ENCODE data around the gene RNF135.
"Not testable (repeated sequence)": the region's sequence is repeated elsewhere in the genome, so short reads cannot be mapped to it uniquely, and the experiment has no call there.

RNF135 gene

GRCh38 chr17:30970831-30971567, at the start of gene RNF135:
RNF135 (plus strand) TSS chr17:30971039; CDS start chr17:30971074, 35 bp downstream.
- DNase-seq = peak in 50 of 56 donors; percentile 8 to 79 (median 44)

GRCh38 chr17:30921544-30922196, 49.2 kb upstream of the RNF135 start, which contains the start of gene ADAP2:
ADAP2 (plus strand) TSS chr17:30921945; CDS start chr17:30922015, 70 bp downstream.
- peak in 13 of 56 donors; percentile 0 to 42 (median 8) for DNase-seq

GRCh38 chr17:30922235-30923030, 48.4 kb upstream of the RNF135 start:
- peak in 4 of 56 donors; percentile 1 to 30 (median 2) for DNase-seq

- no peak for DNase-seq
Observed at GRCh38 chr17:30924341-30924740, 46.5 kb upstream of the RNF135 start.

- no peak for DNase-seq
Observed at GRCh38 chr17:30926516-30926915, 44.3 kb upstream of the RNF135 start.

- DNase-seq = no peak
Observed at GRCh38 chr17:30927756-30928155, 43.1 kb upstream of the RNF135 start.

GRCh38 chr17:30928584-30928983, 42.3 kb upstream of the RNF135 start:
- no peak for DNase-seq

- DNase-seq = no peak
Observed at GRCh38 chr17:30929081-30929633, 41.7 kb upstream of the RNF135 start.

GRCh38 chr17:30929861-30930260, 41.0 kb upstream of the RNF135 start:
- not testable (repeated sequence) for DNase-seq

- DNase-seq = no peak
Observed at GRCh38 chr17:30930495-30930894, 40.3 kb upstream of the RNF135 start.

GRCh38 chr17:30931582-30931981, 39.3 kb upstream of the RNF135 start:
- DNase-seq = not testable (repeated sequence)

- no peak for DNase-seq
Observed at GRCh38 chr17:30933966-30934365, 36.9 kb upstream of the RNF135 start.

- DNase-seq = no peak
Observed at GRCh38 chr17:30939051-30939689, 31.7 kb upstream of the RNF135 start.

- no peak for DNase-seq
Observed at GRCh38 chr17:30942308-30943079, 28.3 kb upstream of the RNF135 start.

- DNase-seq = no peak
Observed at GRCh38 chr17:30947796-30948195, 23.0 kb upstream of the RNF135 start.

- no peak for DNase-seq
Observed at GRCh38 chr17:30950189-30950588, 20.6 kb upstream of the RNF135 start.

GRCh38 chr17:30950669-30951399, 20.0 kb upstream of the RNF135 start:
- peak in 24 of 56 donors; percentile 1 to 54 (median 16) for DNase-seq

- peak in 2 of 56 donors; percentile 3 to 10 for DNase-seq
Observed at GRCh38 chr17:30952638-30953393, 18.0 kb upstream of the RNF135 start.
